GM21825 (cell line): ENCODE data around the gene TGM1.

Experiments
- ATAC-seq: cut with Tn5 transposase; IDR thresholded peaks from one replicate; pipeline ENCODE4 v1.9.1; 2021; ENCODE audit warnings: mild to moderate bottlenecking, moderate library complexity; ENCODE audit not compliant: unreplicated experiment

TGM1 gene

GRCh38 chr14:24292118-24292807, 29.3 kb upstream of the TGM1 start:
- ATAC-seq = no peak

- no peak for ATAC-seq
Measured at GRCh38 chr14:24291446-24292117, 28.6 kb upstream of the TGM1 start.

- no peak for ATAC-seq
Measured at GRCh38 chr14:24290746-24291145, 27.8 kb upstream of the TGM1 start.

- ATAC-seq = peak; percentile 83
Measured at GRCh38 chr14:24289649-24290280, 26.8 kb upstream of the TGM1 start.

- ATAC-seq = no peak
Measured at GRCh38 chr14:24286996-24287395, 24.0 kb upstream of the TGM1 start.

GRCh38 chr14:24285351-24285750, 22.4 kb upstream of the TGM1 start:
- no peak for ATAC-seq

- ATAC-seq = no peak
Measured at GRCh38 chr14:24284501-24285035, 21.6 kb upstream of the TGM1 start.

GRCh38 chr14:24283796-24284460, 21.0 kb upstream of the TGM1 start:
- ATAC-seq = no peak

GRCh38 chr14:24282736-24283135, 19.8 kb upstream of the TGM1 start:
- no peak for ATAC-seq

GRCh38 chr14:24281636-24282035, 18.7 kb upstream of the TGM1 start:
- no peak for ATAC-seq

GRCh38 chr14:24280797-24281460, 18.0 kb upstream of the TGM1 start:
- ATAC-seq = no peak

GRCh38 chr14:24279301-24280186, 16.6 kb upstream of the TGM1 start:
- ATAC-seq = peak; percentile 66

GRCh38 chr14:24278424-24278823, 15.4 kb upstream of the TGM1 start:
- ATAC-seq = no peak

- ATAC-seq = no peak
Measured at GRCh38 chr14:24277606-24278321, 14.8 kb upstream of the TGM1 start.

- ATAC-seq = no peak
Measured at GRCh38 chr14:24277071-24277470, 14.1 kb upstream of the TGM1 start.

- ATAC-seq = peak; percentile 40
Measured at GRCh38 chr14:24274101-24274543, 11.1 kb upstream of the TGM1 start.

GRCh38 chr14:24273422-24273998, 10.5 kb upstream of the TGM1 start:
- no peak for ATAC-seq

- no peak for ATAC-seq
Measured at GRCh38 chr14:24272467-24272866, 9.5 kb upstream of the TGM1 start.

- no peak for ATAC-seq
Measured at GRCh38 chr14:24271834-24272263, 8.9 kb upstream of the TGM1 start.
